Measurements from ENCODE around the gene KIAA0232. TPM values are rescaled to one million over a fixed set of nuclear protein-coding genes. Genes with fewer than 3 reads are reported as not detected.

The KIAA0232 gene
- polyA plus RNA-seq, 1 donor from 2014 or later: 57.6 TPM

GRCh38 chr4:6893449-6894085, 111.0 kb downstream of the KIAA0232 start:
- no peaks in the 10 kb centered on the region for H3K27me3 ChIP-seq (ENCODE audit: insufficient read depth, low read depth, low read length)
- H3K9me3 ChIP-seq (ENCODE audit: low read length): no peaks in the 10 kb centered on the region
- H3K4me2 ChIP-seq (ENCODE audit: low read length): no peak overlapping the region
- H3K9ac ChIP-seq (ENCODE audit: low read length): no peak overlapping the region
- H3K27ac ChIP-seq (ENCODE audit: low read length): no peak overlapping the region
- H2AFZ ChIP-seq (ENCODE audit: low read depth, low read length): no peak overlapping the region
- no peaks in the 10 kb centered on the region for H3K36me3 ChIP-seq (ENCODE audit: insufficient read depth, low read length)
- TF ChIP-seq MXI1 (conservative IDR thresholded peaks at IDR 0.05; ENCODE audit: poor library complexity, severe bottlenecking): no peak
- TF ChIP-seq POLR2AphosphoS5 (IDR thresholded peaks at IDR 0.05): no peak
- TF ChIP-seq RAD21 (conservative IDR thresholded peaks at IDR 0.05): no peak
- TF ChIP-seq TAF1 (IDR thresholded peaks at IDR 0.05; ENCODE audit: low read depth): no peak
- no peak for TF ChIP-seq REST (IDR thresholded peaks at IDR 0.05; ENCODE audit: borderline replicate concordance)
- TF ChIP-seq EP300 (conservative IDR thresholded peaks at IDR 0.05; ENCODE audit: poor library complexity, severe bottlenecking): no peak
- no peak for TF ChIP-seq SMC3 (conservative IDR thresholded peaks at IDR 0.05; ENCODE audit: poor library complexity)
- no peak for TF ChIP-seq EZH2 (IDR thresholded peaks at IDR 0.05; ENCODE audit: borderline replicate concordance, insufficient read depth, low read length, poor library complexity, severe bottlenecking)
- no peak for TF ChIP-seq CTCF (IDR thresholded peaks at IDR 0.05; ENCODE audit: poor library complexity, severe bottlenecking)
- H4K20me1 ChIP-seq (ENCODE audit: insufficient read depth): no peaks in the 10 kb centered on the region
- no peaks in the 10 kb centered on the region for H3F3A ChIP-seq (ENCODE audit: insufficient read depth, low read length, poor library complexity, severe bottlenecking)
- no peaks in the 10 kb centered on the region for H3K79me2 ChIP-seq (replicated peaks; ENCODE audit: insufficient read depth, low read length)
- H3K4me3 ChIP-seq (ENCODE audit: low read length): no peak overlapping the region
- H3K9me2 ChIP-seq (ENCODE audit: insufficient read depth, low read length): no peaks in the 10 kb centered on the region

GRCh38 chr4:6894086-6894478, 111.6 kb downstream of the KIAA0232 start:
- H3K27ac ChIP-seq (ENCODE audit: low read length): no peak overlapping the region
- no peak overlapping the region for H3K4me3 ChIP-seq (ENCODE audit: low read length)
- no peak overlapping the region for H3K9ac ChIP-seq (ENCODE audit: low read length)
- H3K79me2 ChIP-seq (replicated peaks; ENCODE audit: insufficient read depth, low read length): no peaks in the 10 kb centered on the region
- no peaks in the 10 kb centered on the region for H3K27me3 ChIP-seq (ENCODE audit: insufficient read depth, low read depth, low read length)
- H3F3A ChIP-seq (ENCODE audit: insufficient read depth, low read length, poor library complexity, severe bottlenecking): no peaks in the 10 kb centered on the region
- no peaks in the 10 kb centered on the region for H4K20me1 ChIP-seq (ENCODE audit: insufficient read depth)
- H2AFZ ChIP-seq (ENCODE audit: low read depth, low read length): no peak overlapping the region
- H3K4me2 ChIP-seq (ENCODE audit: low read length): no peak overlapping the region
- TF ChIP-seq REST (IDR thresholded peaks at IDR 0.05; ENCODE audit: borderline replicate concordance) (no peak), CTCF (IDR thresholded peaks at IDR 0.05; ENCODE audit: poor library complexity, severe bottlenecking) (no peak), SMC3 (conservative IDR thresholded peaks at IDR 0.05; ENCODE audit: poor library complexity) (no peak), EZH2 (IDR thresholded peaks at IDR 0.05; ENCODE audit: borderline replicate concordance, insufficient read depth, low read length, poor library complexity, severe bottlenecking) (no peak), TAF1 (IDR thresholded peaks at IDR 0.05; ENCODE audit: low read depth) (no peak), POLR2AphosphoS5 (IDR thresholded peaks at IDR 0.05) (no peak), RAD21 (conservative IDR thresholded peaks at IDR 0.05) (no peak), MXI1 (conservative IDR thresholded peaks at IDR 0.05; ENCODE audit: poor library complexity, severe bottlenecking) (no peak), EP300 (conservative IDR thresholded peaks at IDR 0.05; ENCODE audit: poor library complexity, severe bottlenecking) (no peak)
- H3K9me3 ChIP-seq (ENCODE audit: low read length): no peaks in the 10 kb centered on the region
- H3K9me2 ChIP-seq (ENCODE audit: insufficient read depth, low read length): no peaks in the 10 kb centered on the region
- H3K36me3 ChIP-seq (ENCODE audit: insufficient read depth, low read length): no peaks in the 10 kb centered on the region

Measured in neural cell (in vitro differentiated cells).